ENCODE results near the gene IPCEF1. TPM values are rescaled to one million over a fixed set of nuclear protein-coding genes. Genes with fewer than 3 reads are reported as not detected.

Gene IPCEF1
- total and polyA plus RNA-seq, 3 experiments from 2014 or later: 17.7 to 57.8 (median 19.2) TPM

DNA sequence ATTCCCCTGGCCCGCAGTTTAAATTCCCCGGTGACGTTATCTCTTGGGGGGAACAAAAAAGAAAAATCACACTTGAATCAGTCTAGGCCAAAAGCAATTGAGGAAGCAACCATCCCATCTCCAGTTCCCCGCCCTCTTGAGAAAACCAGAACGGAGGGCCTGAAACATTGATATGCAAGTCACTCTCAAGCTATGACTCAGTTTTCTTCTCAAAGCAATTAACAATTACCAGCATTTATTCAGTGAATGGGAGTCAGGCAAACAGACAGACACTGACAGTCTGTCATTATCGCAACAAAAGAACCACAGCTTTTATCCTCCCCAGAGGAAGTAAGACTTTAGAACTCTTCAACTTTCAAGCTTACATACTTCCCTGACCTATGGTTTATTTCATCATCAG is 216.7 kb downstream of the IPCEF1 start:
- no peak overlapping the region for H3K4me3 ChIP-seq (ENCODE audit: low read length)
- H3K36me3 ChIP-seq (ENCODE audit: insufficient read depth, low read length): no peaks in the 10 kb centered on the region
- H3K4me1 Mint-ChIP-seq: no peaks in the 10 kb centered on the region
- ChIA-PET CTCF (interaction anchor here (1.9 kb wide), 1 partner anchor 14 kb away, joined by 5 read pairs; no protein-coding TSS in a partner anchor), POLR2A (no interaction called here)
- H3K9me3 Mint-ChIP-seq: peaks cover 0 to 2% (median 0%) of the 10 kb centered on the region in 5 donors
- no peaks in the 10 kb centered on the region for H3K4me1 ChIP-seq (ENCODE audit: insufficient read depth, low read length)
- no peaks in the 10 kb centered on the region for H3K27me3 ChIP-seq (ENCODE audit: insufficient read depth, low read length, poor library complexity, severe bottlenecking)
- H3K27me3 Mint-ChIP-seq: peaks cover 6 to 33% of the 10 kb centered on the region in 2 donors
- peaks cover 0 to 2% (median 0%) of the 10 kb centered on the region in 3 donors for H3K36me3 Mint-ChIP-seq
- no peak overlapping the region for H3K27ac Mint-ChIP-seq
- H3K27ac ChIP-seq (ENCODE audit: low read depth, low read length): no peak overlapping the region
- no peak for DNase-seq
- H3K9me3 ChIP-seq (ENCODE audit: low read length): no peaks in the 10 kb centered on the region
- H3K4me3 Mint-ChIP-seq: no peak overlapping the region

DNA sequence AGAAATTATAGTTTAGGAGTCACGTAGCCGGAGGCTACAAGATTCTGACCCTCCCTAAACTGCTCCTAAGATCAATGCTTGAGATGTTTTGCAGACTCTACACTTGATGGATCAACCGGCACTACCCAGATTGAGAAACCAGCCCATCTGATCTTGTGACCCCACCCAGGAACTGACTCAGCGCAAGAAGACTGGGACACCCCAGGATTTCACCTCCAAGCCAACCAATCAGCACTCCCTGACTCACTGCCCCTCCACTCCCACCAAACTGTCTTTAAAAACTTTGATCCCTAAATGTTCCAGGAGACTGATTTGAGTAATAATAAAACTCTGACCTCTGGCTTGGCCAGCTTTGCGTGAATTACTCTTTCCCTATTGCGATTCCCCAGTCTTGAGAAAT is 217.8 kb downstream of the IPCEF1 start:
- Histone ChIP-seq H3K27me3 (ENCODE audit: insufficient read depth, low read length, poor library complexity, severe bottlenecking) (no peaks in the 10 kb centered on the region), H3K27ac (ENCODE audit: low read depth, low read length) (no peak overlapping the region), H3K4me3 (ENCODE audit: low read length) (no peak overlapping the region), H3K4me1 (ENCODE audit: insufficient read depth, low read length) (no peaks in the 10 kb centered on the region), H3K9me3 (ENCODE audit: low read length) (no peaks in the 10 kb centered on the region), H3K36me3 (ENCODE audit: insufficient read depth, low read length) (no peaks in the 10 kb centered on the region)
- Mint-ChIP-seq H3K36me3 (peaks cover 0 to 2% (median 0%) of the 10 kb centered on the region in 3 donors), H3K4me1 (no peaks in the 10 kb centered on the region), H3K27ac (no peak overlapping the region), H3K4me3 (no peak overlapping the region), H3K9me3 (peaks cover 0 to 2% (median 0%) of the 10 kb centered on the region in 5 donors), H3K27me3 (peaks cover 6 to 29% of the 10 kb centered on the region in 2 donors)
- CTCF ChIA-PET: interaction anchor here (1.9 kb wide), 1 partner anchor 15 kb away, joined by 5 read pairs; no protein-coding TSS in a partner anchor
- POLR2A ChIA-PET: no interaction called here
- DNase-seq: no peak

DNA sequence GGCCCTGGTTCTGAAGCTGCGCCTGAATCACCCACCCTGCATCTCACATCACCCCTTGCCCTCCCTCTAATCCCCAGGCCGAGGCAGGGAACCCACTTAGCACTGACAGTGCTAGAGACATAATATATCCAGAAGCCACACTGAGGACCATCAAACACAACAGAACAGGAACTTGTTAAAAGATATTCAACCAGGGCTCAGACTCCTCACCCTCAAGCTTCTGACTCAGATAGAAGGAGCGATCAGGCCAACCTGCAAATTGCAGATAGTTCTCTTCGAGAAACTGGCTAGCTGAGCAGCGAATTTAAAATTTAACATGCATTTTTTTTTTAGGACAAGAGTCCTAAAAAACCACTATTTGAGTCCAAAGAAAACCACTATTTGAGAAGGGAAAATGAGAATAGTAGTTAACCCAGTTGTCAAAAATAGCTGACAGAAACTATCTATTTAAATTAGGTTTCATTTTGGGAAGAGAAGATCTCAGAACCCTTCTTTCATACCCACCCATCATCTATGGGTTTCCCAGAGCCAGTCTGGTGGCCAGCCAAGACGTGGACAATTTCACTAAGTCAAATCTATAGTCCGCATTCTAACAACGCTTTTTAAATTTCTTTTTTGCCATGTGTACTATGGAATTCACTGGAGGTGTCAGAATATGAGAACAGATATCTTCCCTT is 222.0 kb downstream of the IPCEF1 start:
- H3K27me3 ChIP-seq (ENCODE audit: insufficient read depth, low read length, poor library complexity, severe bottlenecking): no peaks in the 10 kb centered on the region
- H3K9me3 ChIP-seq (ENCODE audit: low read length): no peaks in the 10 kb centered on the region
- H3K27ac ChIP-seq (ENCODE audit: low read depth, low read length): no peak overlapping the region
- no peaks in the 10 kb centered on the region for H3K36me3 Mint-ChIP-seq
- peaks cover 2 to 16% of the 10 kb centered on the region in 2 donors for H3K27me3 Mint-ChIP-seq
- POLR2A ChIA-PET: no interaction called here
- CTCF ChIA-PET: no interaction called here
- H3K4me3 ChIP-seq (ENCODE audit: low read length): no peak overlapping the region
- H3K4me3 Mint-ChIP-seq: no peak overlapping the region
- no peak for DNase-seq
- H3K27ac Mint-ChIP-seq: no peak overlapping the region
- H3K4me1 ChIP-seq (ENCODE audit: insufficient read depth, low read length): no peaks in the 10 kb centered on the region
- no peaks in the 10 kb centered on the region for H3K36me3 ChIP-seq (ENCODE audit: insufficient read depth, low read length)
- H3K4me1 Mint-ChIP-seq: no peaks in the 10 kb centered on the region
- H3K9me3 Mint-ChIP-seq: no peaks in the 10 kb centered on the region

DNA sequence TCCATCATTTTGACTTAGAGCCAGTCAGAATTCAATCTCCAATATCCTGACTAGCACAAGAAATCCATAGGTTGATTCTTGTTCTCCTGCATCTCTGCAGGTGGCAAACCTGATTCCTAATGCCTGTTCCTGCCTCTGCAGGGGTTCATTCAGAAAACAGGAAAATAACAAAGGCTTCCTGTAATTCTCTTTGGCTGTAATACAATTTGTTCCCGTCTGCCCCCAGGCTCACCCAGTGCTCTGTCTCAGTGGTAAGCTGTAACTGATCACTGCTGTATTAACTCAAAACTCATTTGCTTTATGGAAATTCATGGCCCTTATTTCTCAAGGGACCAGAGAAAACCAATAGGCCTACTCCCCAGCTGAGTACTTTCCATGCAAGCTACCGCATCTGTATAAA is 228.9 kb downstream of the IPCEF1 start:
- Histone ChIP-seq H3K27me3 (ENCODE audit: insufficient read depth, low read length, poor library complexity, severe bottlenecking) (no peaks in the 10 kb centered on the region), H3K27ac (ENCODE audit: low read depth, low read length) (no peak overlapping the region), H3K36me3 (ENCODE audit: insufficient read depth, low read length) (no peaks in the 10 kb centered on the region), H3K4me3 (ENCODE audit: low read length) (no peak overlapping the region), H3K9me3 (ENCODE audit: low read length) (no peaks in the 10 kb centered on the region), H3K4me1 (ENCODE audit: insufficient read depth, low read length) (no peaks in the 10 kb centered on the region)
- ChIA-PET POLR2A (no interaction called here), CTCF (no interaction called here)
- Mint-ChIP-seq H3K9me3 (peaks cover 0 to 2% (median 0%) of the 10 kb centered on the region in 5 donors), H3K27ac (no peak overlapping the region), H3K4me1 (peaks cover 0 to 3% (median 0%) of the 10 kb centered on the region in 3 donors), H3K4me3 (no peak overlapping the region), H3K27me3 (peaks cover 6 to 14% of the 10 kb centered on the region in 2 donors), H3K36me3 (no peaks in the 10 kb centered on the region)
- no peak for DNase-seq

DNA sequence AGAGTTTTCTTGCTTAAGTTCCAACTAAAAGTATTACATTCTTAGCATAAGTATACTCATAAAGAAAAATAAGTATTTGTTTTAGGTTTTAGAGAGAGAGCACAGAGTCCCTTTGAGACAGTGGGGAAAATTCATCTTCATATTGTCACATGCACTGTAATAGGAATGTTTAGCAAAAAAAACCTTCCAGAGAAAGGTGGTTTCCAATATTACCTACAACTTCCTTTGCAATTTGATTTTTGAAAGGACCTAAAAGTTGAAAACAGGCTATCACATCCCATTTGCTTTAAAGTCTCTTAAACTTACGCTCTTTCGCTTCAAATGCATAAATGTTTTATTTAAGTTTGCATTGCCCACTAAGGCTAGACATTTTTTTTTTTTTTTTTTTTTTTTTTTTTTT is 231.2 kb downstream of the IPCEF1 start:
- ChIA-PET CTCF (no interaction called here), POLR2A (no interaction called here)
- H3K27ac Mint-ChIP-seq: no peak overlapping the region
- H3K4me1 ChIP-seq (ENCODE audit: insufficient read depth, low read length): no peaks in the 10 kb centered on the region
- H3K27ac ChIP-seq (ENCODE audit: low read depth, low read length): no peak overlapping the region
- no peak overlapping the region for H3K4me3 ChIP-seq (ENCODE audit: low read length)
- H3K27me3 ChIP-seq (ENCODE audit: insufficient read depth, low read length, poor library complexity, severe bottlenecking): no peaks in the 10 kb centered on the region
- no peaks in the 10 kb centered on the region for H3K9me3 ChIP-seq (ENCODE audit: low read length)
- H3K27me3 Mint-ChIP-seq: peaks cover 19 to 31% of the 10 kb centered on the region in 2 donors
- H3K4me1 Mint-ChIP-seq: peaks cover 0 to 3% (median 0%) of the 10 kb centered on the region in 3 donors
- no peaks in the 10 kb centered on the region for H3K36me3 ChIP-seq (ENCODE audit: insufficient read depth, low read length)
- peaks cover 0 to 2% (median 0%) of the 10 kb centered on the region in 5 donors for H3K9me3 Mint-ChIP-seq
- H3K36me3 Mint-ChIP-seq: no peaks in the 10 kb centered on the region
- no peak overlapping the region for H3K4me3 Mint-ChIP-seq
- no peak for DNase-seq

DNA sequence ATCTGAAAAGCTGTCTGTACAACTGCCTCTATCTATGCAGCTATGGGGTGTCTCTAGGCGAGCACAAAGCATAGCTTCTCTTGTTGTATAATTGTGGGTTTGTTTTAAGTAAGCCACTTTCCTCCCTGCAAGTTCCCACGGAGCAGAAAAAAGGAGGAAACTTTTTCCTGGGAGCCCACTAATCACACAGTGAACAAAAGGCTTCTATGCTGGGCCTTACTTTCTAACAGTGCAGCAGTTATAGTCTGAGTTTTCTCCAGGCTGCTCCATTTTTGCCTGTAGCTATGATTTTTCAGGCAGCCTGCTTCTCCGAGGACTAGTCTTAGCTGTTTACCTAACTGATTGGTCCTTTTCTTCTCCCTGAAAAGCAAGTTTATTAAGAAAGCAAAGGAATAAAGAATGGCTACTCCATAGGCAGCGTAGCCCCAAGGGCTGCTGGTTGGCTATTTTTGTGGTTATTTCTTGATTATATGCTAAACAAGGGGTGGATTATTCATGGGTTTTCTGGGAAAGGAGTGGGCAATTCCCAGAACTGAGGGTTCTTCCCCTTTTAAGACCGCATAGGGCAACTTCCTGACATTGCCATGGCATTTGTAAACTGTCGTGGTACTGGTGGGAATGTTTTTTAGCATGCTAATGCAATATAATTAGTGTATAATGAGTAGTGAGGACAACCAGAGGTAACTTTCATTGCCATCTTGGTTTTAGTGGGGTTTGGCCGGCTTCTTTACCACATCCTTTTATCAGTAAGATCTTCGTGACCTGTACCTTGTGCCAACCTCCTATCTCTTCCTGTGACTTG is 233.2 kb downstream of the IPCEF1 start:
- no peak overlapping the region for H3K27ac Mint-ChIP-seq
- no peak overlapping the region for H3K4me3 Mint-ChIP-seq
- Histone ChIP-seq H3K4me3 (ENCODE audit: low read length) (no peak overlapping the region), H3K27me3 (ENCODE audit: insufficient read depth, low read length, poor library complexity, severe bottlenecking) (no peaks in the 10 kb centered on the region), H3K9me3 (ENCODE audit: low read length) (no peaks in the 10 kb centered on the region), H3K4me1 (ENCODE audit: insufficient read depth, low read length) (no peaks in the 10 kb centered on the region), H3K36me3 (ENCODE audit: insufficient read depth, low read length) (no peaks in the 10 kb centered on the region), H3K27ac (ENCODE audit: low read depth, low read length) (no peak overlapping the region)
- no peak for DNase-seq
- H3K27me3 Mint-ChIP-seq: peaks cover 19 to 35% of the 10 kb centered on the region in 2 donors
- peaks cover 0 to 3% (median 0%) of the 10 kb centered on the region in 3 donors for H3K4me1 Mint-ChIP-seq
- ChIA-PET POLR2A (no interaction called here), CTCF (no interaction called here)
- no peaks in the 10 kb centered on the region for H3K36me3 Mint-ChIP-seq
- H3K9me3 Mint-ChIP-seq: peaks cover 0 to 2% (median 0%) of the 10 kb centered on the region in 5 donors

DNA sequence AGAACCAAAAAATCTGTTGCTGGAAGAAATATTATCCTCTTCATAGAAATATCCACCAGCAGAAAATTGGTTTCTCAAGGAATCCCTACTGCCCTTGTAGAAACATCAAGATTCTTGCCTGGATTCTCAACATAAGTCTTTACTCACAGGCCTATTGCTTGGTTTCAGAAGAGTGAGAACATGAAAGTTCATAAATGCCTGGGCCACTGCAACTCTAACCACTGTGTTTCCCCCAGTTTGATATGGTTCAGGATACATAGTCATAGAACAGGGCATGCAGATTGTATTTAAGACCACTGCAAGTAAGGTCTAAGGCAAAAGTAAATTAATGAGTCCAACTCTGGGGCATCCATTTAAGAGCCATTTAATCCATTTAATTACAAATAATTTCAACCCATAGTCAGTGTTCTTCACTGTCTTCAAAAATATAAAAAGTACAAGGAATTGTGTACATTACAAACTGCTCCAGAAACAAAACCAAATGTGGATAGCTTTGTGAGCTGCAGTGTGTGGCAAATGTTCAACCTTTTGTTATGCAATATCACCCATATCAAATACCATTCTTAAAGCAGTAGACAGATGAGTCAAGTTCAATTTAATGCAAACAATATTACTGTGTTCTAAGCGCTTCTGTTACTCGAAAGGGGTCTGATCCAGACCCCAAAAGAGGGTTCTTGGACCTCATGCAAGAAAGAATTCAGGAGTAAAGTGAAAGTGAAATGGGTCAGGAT is 234.2 kb downstream of the IPCEF1 start:
- ChIA-PET CTCF (no interaction called here), POLR2A (no interaction called here)
- Mint-ChIP-seq H3K4me3 (no peak overlapping the region), H3K4me1 (peaks cover 0 to 3% (median 0%) of the 10 kb centered on the region in 3 donors), H3K9me3 (peaks cover 0 to 2% (median 0%) of the 10 kb centered on the region in 5 donors), H3K36me3 (no peaks in the 10 kb centered on the region), H3K27ac (no peak overlapping the region), H3K27me3 (peaks cover 19 to 35% of the 10 kb centered on the region in 2 donors)
- no peaks in the 10 kb centered on the region for H3K4me1 ChIP-seq (ENCODE audit: insufficient read depth, low read length)
- H3K9me3 ChIP-seq (ENCODE audit: low read length): no peaks in the 10 kb centered on the region
- DNase-seq: no peak
- no peaks in the 10 kb centered on the region for H3K27me3 ChIP-seq (ENCODE audit: insufficient read depth, low read length, poor library complexity, severe bottlenecking)
- no peak overlapping the region for H3K27ac ChIP-seq (ENCODE audit: low read depth, low read length)
- H3K4me3 ChIP-seq (ENCODE audit: low read length): no peak overlapping the region
- H3K36me3 ChIP-seq (ENCODE audit: insufficient read depth, low read length): no peaks in the 10 kb centered on the region

DNA sequence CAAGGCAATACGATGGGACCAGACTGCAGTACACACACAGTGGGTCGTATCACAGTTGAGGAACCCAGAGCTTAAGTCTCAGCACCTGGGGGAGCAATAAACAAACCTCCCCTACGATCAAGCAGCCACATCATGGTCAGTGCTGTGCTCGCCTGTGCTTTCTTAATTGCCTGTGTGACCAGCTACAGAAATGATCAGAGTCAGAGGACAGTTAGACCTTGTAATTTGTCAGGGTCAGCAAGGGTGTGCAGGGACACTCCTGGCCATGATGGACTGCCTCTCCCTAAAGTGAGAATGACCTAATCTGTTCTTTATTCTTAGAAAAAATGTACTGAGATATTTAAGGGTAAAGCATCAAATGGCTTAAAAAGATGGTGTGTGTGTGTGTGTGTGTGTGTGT is 239.1 kb downstream of the IPCEF1 start:
- H3K36me3 ChIP-seq (ENCODE audit: insufficient read depth, low read length): no peaks in the 10 kb centered on the region
- Mint-ChIP-seq H3K27me3 (peaks cover 23 to 46% of the 10 kb centered on the region in 2 donors), H3K4me3 (no peak overlapping the region), H3K9me3 (no peaks in the 10 kb centered on the region), H3K27ac (no peak overlapping the region), H3K4me1 (no peaks in the 10 kb centered on the region), H3K36me3 (no peaks in the 10 kb centered on the region)
- ChIA-PET CTCF (no interaction called here), POLR2A (no interaction called here)
- H3K27ac ChIP-seq (ENCODE audit: low read depth, low read length): no peak overlapping the region
- H3K4me3 ChIP-seq (ENCODE audit: low read length): no peak overlapping the region
- H3K9me3 ChIP-seq (ENCODE audit: low read length): no peaks in the 10 kb centered on the region
- no peaks in the 10 kb centered on the region for H3K4me1 ChIP-seq (ENCODE audit: insufficient read depth, low read length)
- H3K27me3 ChIP-seq (ENCODE audit: insufficient read depth, low read length, poor library complexity, severe bottlenecking): no peaks in the 10 kb centered on the region
- no peak for DNase-seq
